H1 (cell line): ENCODE results near the gene SYDE2.

Experiments used
- BACH1 ChIP-seq: IDR thresholded peaks from 2 replicates; pipeline ENCODE4 v1.6.1; 2012; ENCODE audit warnings: low read length, improper control_type of control experiment
- CHD2 ChIP-seq: IDR thresholded peaks from 2 replicates; pipeline ENCODE4 v1.6.1; 2012; ENCODE audit warnings: low read length, improper control_type of control experiment
- FOSL1 ChIP-seq: IDR thresholded peaks from 2 replicates; pipeline ENCODE4 v1.6.1; 2011; ENCODE audit warnings: mild to moderate bottlenecking, low read depth, low read length, moderate library complexity; ENCODE audit not compliant: insufficient read depth
- JUN ChIP-seq: IDR thresholded peaks from 2 replicates; pipeline ENCODE4 v1.6.1; 2011; ENCODE audit warnings: low read depth, mild to moderate bottlenecking, improper control_type of control experiment, low read length
- JUND ChIP-seq: IDR thresholded peaks from 2 replicates; pipeline ENCODE4 v1.6.1; 2011; ENCODE audit warnings: mild to moderate bottlenecking, improper control_type of control experiment, low read length
- KDM1A ChIP-seq: fragments of 200-600, 300-600 bp; sonication (generic); IDR thresholded peaks from 2 replicates; pipeline ENCODE4 v1.7.1; 2016; ENCODE audit warnings: mild to moderate bottlenecking, low read length, borderline replicate concordance
- NRF1 ChIP-seq: IDR thresholded peaks from 2 replicates; pipeline ENCODE4 v1.6.1; 2011; ENCODE audit warnings: mild to moderate bottlenecking, low read depth, low read length, improper control_type of control experiment
- POLR2AphosphoS5 ChIP-seq: IDR thresholded peaks from 2 replicates; pipeline ENCODE4 v1.6.1; 2011; ENCODE audit warnings: low read depth, low read length
- RNF2 ChIP-seq: fragments of 200-900, 300-1000 bp; sonication (generic); IDR thresholded peaks from 2 replicates; pipeline ENCODE4 v1.7.1; 2016; ENCODE audit warnings: borderline replicate concordance, low read depth, mild to moderate bottlenecking, antibody characterized with exemption, low read length; ENCODE audit not compliant: poor library complexity, severe bottlenecking; ENCODE audit errors: missing control alignments
- SIN3A ChIP-seq, 2 experiments: IDR thresholded peaks in 1 of 2; conservative IDR thresholded peaks in 1 of 2; 2 replicates each; pipeline ENCODE4 v1.6.1; 2011 to 2012; ENCODE audit warnings: low read length in 2 of 2, improper control_type of control experiment in 1 of 2, low read depth in 1 of 2, mild to moderate bottlenecking in 1 of 2
- ZNF274 ChIP-seq: IDR thresholded peaks from 2 replicates; pipeline ENCODE4 v1.7.0; 2012; ENCODE audit warnings: low read length, borderline replicate concordance; ENCODE audit errors: extremely low read depth
- TF ChIP-seq, protein P1 (sequence below), 3 experiments: IDR thresholded peaks; 1 replicate in 2 of 3; 2 replicates in 1 of 3; pipeline versions ENCODE4 v1.5.1 to v1.6.1; 2011; ENCODE audit warnings: low read length in 3 of 3, mild to moderate bottlenecking in 3 of 3, inconsistent platforms in 2 of 3, low read depth in 1 of 3, moderate library complexity in 1 of 3; ENCODE audit not compliant: insufficient read depth in 1 of 3; ENCODE audit errors: control extremely low read depth in 1 of 3
- TF ChIP-seq, protein P2 (sequence below): IDR thresholded peaks from 2 replicates; pipeline ENCODE4 v1.6.1; 2011; ENCODE audit warnings: low read depth, mild to moderate bottlenecking, low read length; ENCODE audit not compliant: insufficient read depth

GRCh38 chr1:85146972-85147359 lies 53.9 kb downstream of the SYDE2 start:
- TF ChIP-seq, protein P1, sequence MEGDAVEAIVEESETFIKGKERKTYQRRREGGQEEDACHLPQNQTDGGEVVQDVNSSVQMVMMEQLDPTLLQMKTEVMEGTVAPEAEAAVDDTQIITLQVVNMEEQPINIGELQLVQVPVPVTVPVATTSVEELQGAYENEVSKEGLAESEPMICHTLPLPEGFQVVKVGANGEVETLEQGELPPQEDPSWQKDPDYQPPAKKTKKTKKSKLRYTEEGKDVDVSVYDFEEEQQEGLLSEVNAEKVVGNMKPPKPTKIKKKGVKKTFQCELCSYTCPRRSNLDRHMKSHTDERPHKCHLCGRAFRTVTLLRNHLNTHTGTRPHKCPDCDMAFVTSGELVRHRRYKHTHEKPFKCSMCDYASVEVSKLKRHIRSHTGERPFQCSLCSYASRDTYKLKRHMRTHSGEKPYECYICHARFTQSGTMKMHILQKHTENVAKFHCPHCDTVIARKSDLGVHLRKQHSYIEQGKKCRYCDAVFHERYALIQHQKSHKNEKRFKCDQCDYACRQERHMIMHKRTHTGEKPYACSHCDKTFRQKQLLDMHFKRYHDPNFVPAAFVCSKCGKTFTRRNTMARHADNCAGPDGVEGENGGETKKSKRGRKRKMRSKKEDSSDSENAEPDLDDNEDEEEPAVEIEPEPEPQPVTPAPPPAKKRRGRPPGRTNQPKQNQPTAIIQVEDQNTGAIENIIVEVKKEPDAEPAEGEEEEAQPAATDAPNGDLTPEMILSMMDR (IDR thresholded peaks at IDR 0.05; ENCODE audit: control extremely low read depth in 1 of 3, insufficient read depth in 1 of 3, low read depth in 1 of 3, low read length in 3 of 3), result peak in 1 of 3 experiments; percentile 29; a peak in 1 of 4 replicates
- no peak for TF ChIP-seq JUN
- TF ChIP-seq JUND, result no peak
- TF ChIP-seq, protein P2, sequence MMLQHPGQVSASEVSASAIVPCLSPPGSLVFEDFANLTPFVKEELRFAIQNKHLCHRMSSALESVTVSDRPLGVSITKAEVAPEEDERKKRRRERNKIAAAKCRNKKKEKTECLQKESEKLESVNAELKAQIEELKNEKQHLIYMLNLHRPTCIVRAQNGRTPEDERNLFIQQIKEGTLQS, result no peak
- TF ChIP-seq ZNF274, result no peak
- no peak for TF ChIP-seq POLR2AphosphoS5
- TF ChIP-seq CHD2, result no peak
- TF ChIP-seq FOSL1, result no peak
- no peak for TF ChIP-seq SIN3A (conservative IDR thresholded peaks at IDR 0.05 in 1 of 2, IDR thresholded peaks at IDR 0.05 in 1 of 2; ENCODE audit: low read depth in 1 of 2, low read length in 2 of 2)
- no peak for TF ChIP-seq NRF1
- no peak for TF ChIP-seq KDM1A
- no peak for TF ChIP-seq BACH1
- no peak for TF ChIP-seq RNF2
